HG03025 (cell line): Measurements from ENCODE around the gene ACAP3.

Experiments
- ATAC-seq: cut with Tn5 transposase; IDR thresholded peaks from one replicate; pipeline ENCODE4 v1.9.1; 2021; ENCODE audit warnings: mild to moderate bottlenecking, moderate library complexity; ENCODE audit not compliant: unreplicated experiment, low FRiP score

ACAP3 gene

GRCh38 chr1:1331068-1331965, 23.6 kb upstream of the ACAP3 start, which contains the start of gene TAS1R3:
Gene TAS1R3, plus strand, starts transcription at chr1:1331280. Its CDS starts 66 bp downstream, at chr1:1331346.
- no peak for ATAC-seq

GRCh38 chr1:1330366-1331067, 22.8 kb upstream of the ACAP3 start:
- ATAC-seq = no peak

- ATAC-seq = no peak
Observed at GRCh38 chr1:1329304-1330210, 21.8 kb upstream of the ACAP3 start.

- no peak for ATAC-seq
Observed at GRCh38 chr1:1328254-1328653, 20.5 kb upstream of the ACAP3 start.

GRCh38 chr1:1327291-1327690, 19.6 kb upstream of the ACAP3 start:
- no peak for ATAC-seq

GRCh38 chr1:1326075-1326605, 18.4 kb upstream of the ACAP3 start:
- ATAC-seq = no peak

GRCh38 chr1:1325288-1326074, 17.8 kb upstream of the ACAP3 start:
- ATAC-seq = no peak

- peak; percentile 48 for ATAC-seq
Observed at GRCh38 chr1:1324524-1325287, 17.0 kb upstream of the ACAP3 start, which contains the start of the genes CPTP and INTS11. Gene CPTP, plus strand, starts transcription at chr1:1324802. Its CDS starts 2,109 bp downstream, at chr1:1326911. Gene INTS11, minus strand, starts transcription at chr1:1324660. Its CDS starts 52 bp downstream, at chr1:1324608.

- ATAC-seq = peak; percentile 12
Observed at GRCh38 chr1:1324084-1324523, 16.4 kb upstream of the ACAP3 start.

GRCh38 chr1:1322952-1323351, 15.2 kb upstream of the ACAP3 start:
- ATAC-seq = no peak

- no peak for ATAC-seq
Observed at GRCh38 chr1:1322418-1322817, 14.7 kb upstream of the ACAP3 start.

GRCh38 chr1:1321477-1321876, 13.7 kb upstream of the ACAP3 start:
- no peak for ATAC-seq

- ATAC-seq = no peak
Observed at GRCh38 chr1:1320666-1321448, 13.1 kb upstream of the ACAP3 start.

- no peak for ATAC-seq
Observed at GRCh38 chr1:1319646-1319941, 11.9 kb upstream of the ACAP3 start.

GRCh38 chr1:1318777-1319645, 11.3 kb upstream of the ACAP3 start:
- ATAC-seq = no peak

- no peak for ATAC-seq
Observed at GRCh38 chr1:1318131-1318652, 10.5 kb upstream of the ACAP3 start.

- no peak for ATAC-seq
Observed at GRCh38 chr1:1317420-1317819, 9.7 kb upstream of the ACAP3 start.
